Measurements from ENCODE around the gene ARFRP1.
A peak's percentile ranks its signal among the peaks of the same experiment; 100 is the strongest.

ARFRP1 gene

DNA sequence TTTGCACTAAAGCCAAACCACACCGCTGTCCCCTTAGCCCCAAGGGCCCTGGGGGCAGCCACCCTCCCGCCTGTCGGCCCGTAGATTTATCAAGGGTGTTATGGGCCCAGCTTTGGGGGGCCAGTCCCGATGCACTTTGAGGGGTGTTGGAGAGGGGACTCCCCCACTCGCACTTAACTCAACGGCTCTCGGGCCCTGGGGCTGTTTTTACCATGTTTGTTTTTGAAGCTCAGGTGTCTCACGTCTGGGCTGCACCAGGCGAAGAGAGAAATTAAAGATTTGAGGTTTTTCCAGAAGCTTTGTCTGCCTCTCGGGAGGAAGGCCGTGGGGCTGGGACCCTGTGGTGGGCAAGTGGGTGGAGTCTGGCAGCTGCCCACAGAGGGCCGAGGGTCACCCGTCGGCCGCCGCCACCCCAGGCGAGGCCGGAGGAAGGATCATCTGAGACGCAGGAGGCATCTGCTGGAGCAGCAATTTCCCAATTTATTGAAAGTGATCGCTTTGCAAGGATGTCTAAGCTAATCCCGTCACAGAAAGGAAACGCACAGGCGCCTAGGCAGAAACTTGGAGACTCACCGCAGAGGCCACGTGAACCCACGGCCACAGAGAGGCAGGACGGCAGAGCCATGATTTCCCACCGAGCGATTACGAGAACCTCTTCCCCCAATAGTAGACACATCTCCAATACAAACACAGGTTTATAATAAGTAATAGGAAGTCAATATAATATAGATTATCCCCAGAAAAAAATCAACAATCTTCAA, 35.6 kb upstream of the ARFRP1 start:
- DNase-seq (ENCODE audit: low read depth in 2 of 2): no peak

DNA sequence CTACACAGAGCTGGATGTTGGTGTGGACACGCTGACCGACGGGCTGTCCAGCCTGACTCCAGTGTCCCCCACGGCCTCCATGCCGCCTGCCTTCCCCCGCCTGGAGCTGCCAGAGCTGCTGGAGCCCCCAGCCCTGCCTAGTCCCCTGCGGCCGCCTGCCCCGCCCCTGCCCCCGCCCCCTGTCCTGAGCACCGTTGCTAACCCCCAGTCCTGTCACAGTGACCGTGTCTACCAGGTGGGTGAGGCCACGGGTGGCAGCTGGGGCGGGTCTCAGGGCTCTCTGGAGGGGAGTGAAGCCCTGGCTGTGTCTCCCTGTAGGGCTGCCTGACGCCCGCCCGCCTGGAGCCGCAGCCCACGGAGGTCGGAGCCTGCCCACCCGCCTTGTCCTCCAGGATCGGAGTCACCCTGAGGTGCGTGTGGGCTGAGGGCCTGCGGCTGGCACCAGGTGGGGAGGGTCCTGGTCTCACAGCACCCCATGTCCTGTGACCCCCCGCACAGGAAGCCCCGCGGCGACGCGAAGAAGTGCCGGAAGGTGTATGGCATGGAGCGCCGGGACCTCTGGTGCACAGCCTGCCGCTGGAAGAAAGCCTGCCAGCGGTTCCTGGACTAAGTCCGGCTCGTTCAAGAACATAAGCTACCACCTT, 34.7 kb upstream of the ARFRP1 start:
- no peak for DNase-seq (ENCODE audit: low read depth in 2 of 2)

DNA sequence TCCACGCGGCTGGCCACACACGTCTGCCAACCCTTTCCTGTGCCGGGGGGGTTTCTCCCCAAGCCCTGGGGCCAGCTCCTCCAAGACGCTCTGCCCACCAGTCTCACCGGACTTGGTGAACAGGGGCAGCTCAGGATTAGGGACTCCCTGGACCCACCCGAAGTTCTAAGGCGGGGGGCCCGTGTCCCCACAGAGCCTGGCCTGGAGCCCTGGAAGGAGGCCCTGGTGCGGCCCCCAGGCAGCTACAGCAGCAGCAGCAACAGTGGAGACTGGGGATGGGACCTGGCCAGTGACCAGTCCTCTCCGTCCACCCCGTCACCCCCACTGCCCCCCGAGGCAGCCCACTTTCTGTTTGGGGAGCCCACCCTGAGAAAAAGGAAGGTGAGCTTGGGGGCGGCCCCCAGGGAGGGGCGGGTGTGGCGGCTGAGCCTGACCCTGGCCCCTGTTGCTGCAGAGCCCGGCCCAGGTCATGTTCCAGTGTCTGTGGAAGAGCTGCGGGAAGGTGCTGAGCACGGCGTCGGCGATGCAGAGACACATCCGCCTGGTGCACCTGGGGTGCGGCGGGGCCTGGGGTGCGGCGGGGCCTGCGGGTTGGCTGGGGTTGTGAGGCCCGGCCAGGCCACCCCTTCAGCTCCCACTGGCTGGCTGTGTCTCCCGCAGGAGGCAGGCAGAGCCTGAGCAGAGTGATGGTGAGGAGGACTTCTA, 34.1 kb upstream of the ARFRP1 start:
- no peak for DNase-seq (ENCODE audit: low read depth in 2 of 2)

DNA sequence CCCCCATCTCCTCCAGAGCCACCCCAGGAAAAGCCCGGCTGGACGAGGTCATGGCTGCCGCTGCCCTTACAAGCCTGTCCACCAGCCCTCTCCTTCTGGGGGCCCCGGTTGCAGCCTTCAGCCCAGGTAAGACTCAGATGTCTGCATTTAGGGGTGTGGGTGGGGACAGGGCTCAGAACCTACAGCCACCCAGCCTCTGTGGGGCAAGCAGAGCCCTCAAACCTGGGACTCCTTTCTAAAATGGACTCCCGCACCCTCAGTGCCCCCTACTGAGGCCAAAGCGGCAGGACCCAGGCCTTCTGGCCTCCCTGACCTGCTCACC, 33.5 kb upstream of the ARFRP1 start:
- no peak for DNase-seq (ENCODE audit: low read depth in 2 of 2)

DNA sequence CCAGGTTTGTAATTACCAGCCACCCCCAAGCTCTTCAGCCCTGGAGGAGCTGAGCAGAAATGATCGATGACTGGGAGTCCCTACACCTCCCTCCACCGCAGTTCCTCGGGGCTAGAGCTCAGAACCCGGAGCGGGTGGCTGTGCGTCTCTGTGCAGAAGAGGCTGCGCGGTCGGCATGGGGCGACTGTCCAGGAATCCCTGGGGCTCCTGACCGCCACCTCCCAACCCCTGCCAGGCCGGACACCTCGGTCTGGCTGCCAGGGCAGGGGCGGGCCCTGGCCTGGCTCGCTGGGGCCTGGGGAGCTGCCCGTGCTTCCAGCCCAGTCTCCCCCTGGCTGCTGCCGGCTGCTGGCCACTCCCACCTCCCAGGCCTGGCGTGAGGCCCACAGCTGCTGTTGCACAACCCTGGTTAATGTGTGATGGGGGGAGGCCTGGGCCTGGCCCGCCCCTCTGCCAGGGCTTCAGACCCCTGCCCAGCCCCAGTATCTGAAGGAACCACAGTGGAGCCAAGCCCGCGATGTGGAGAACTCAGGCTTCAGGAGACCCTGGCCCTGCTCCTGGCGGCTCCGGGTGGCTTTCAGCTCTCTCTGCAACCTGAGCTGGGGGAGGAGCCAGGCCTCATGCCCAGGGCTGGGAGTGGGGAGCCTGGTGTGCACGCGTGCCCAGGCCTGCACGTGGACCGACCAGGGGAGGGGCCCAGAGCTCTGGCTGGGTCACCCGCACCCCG, 33.0 kb upstream of the ARFRP1 start:
- no peak for DNase-seq (ENCODE audit: low read depth in 2 of 2)

DNA sequence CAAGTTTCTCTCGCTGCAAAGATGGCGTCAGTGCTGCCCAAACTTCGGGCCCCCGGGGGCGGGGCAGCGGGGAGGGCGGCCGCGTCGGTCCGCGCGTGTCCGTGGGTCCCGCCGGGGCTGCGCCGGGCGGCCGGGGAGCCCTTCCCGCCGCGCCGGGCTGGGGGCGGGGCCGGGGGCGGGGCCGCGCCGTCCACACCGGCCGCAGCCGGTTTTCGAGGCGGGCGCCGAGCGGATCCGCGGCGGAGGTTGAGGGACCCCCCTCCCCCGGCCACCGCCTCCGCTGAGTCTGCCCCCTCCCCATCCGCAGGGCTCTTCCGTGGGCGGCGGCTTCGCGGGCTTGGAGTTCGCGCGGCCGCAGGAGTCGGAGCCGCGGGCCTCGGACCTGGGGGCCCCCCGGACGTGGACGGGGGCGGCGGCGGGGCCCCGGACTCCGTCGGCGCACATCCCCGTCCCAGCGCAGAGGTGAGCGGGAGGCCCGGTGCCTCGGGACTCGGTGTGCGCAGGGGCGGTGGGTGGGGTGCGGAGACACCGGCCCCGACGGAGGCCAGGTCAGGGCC, 32.4 kb upstream of the ARFRP1 start:
- DNase-seq (ENCODE audit: low read depth in 2 of 2): no peak

DNA sequence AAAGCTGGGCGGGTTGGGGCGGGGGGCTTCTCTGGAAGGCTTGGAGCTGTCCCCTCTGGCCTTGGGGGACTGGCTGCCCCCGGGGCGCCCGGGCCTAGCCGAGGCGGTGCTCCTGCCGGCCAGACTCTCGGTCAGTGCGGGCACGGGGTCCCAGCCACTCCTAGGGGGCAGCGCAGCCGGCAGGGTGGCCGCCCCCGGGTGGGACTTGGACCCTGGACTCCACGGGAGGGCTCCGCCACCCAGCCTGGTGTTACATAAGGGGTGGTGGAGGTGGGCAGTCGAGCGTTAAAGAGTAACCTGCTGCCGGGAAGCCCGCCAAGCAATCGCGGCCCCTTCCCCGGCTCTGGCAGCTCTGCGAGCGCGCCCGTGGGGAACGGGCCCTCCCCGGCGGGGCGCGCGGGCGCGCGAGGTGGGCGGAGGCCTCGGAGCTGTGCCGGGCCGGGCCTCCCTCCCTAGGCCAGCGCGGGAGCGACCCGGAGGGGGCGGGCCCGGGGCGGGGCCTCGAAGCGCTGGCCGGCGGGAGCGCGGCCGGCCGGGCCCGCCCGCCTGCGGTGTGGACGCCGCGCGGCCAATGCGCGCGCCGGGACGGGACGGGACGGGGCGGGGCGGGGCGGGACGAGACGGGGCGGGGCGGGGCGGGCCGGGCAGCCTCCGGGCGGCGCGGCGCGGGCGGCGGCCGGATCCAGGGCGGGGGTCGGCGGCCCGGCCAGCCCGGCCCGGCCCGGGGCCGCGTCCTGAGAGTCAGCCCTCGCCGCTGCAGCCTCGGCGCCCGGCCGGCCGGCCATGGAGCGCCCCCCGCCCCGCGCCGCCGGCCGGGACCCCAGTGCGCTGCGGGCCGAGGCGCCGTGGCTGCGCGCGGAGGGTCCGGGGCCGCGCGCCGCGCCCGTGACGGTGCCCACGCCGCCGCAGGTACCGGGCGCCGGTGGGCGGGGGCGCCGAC, 31.6 kb upstream of the ARFRP1 start, which contains the start of gene SLC2A4RG:
Gene SLC2A4RG (plus strand): TSS at position 647 of the 940 bp plus-strand sequence. CDS start 137 bp downstream, at position 784.
- peak in 1 of 2 donors; percentile 53 for DNase-seq (ENCODE audit: low read depth in 2 of 2)

DNA sequence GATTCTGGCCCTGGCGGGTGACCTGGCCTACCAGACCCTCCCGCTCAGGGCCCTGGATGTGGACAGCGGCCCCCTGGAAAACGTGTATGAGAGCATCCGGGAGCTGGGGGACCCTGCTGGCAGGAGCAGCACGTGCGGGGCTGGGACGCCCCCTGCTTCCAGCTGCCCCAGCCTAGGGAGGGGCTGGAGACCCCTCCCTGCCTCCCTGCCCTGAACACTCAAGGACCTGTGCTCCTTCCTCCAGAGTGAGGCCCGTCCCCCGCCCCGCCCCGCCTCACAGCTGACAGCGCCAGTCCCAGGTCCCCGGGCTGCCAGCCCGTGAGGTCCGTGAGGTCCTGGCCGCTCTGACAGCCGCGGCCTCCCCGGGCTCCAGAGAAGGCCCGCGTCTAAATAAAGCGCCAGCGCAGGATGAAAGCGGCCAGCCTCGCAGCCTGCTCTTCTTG, 30.9 kb upstream of the ARFRP1 start:
- no peak for DNase-seq (ENCODE audit: low read depth in 2 of 2)

DNA sequence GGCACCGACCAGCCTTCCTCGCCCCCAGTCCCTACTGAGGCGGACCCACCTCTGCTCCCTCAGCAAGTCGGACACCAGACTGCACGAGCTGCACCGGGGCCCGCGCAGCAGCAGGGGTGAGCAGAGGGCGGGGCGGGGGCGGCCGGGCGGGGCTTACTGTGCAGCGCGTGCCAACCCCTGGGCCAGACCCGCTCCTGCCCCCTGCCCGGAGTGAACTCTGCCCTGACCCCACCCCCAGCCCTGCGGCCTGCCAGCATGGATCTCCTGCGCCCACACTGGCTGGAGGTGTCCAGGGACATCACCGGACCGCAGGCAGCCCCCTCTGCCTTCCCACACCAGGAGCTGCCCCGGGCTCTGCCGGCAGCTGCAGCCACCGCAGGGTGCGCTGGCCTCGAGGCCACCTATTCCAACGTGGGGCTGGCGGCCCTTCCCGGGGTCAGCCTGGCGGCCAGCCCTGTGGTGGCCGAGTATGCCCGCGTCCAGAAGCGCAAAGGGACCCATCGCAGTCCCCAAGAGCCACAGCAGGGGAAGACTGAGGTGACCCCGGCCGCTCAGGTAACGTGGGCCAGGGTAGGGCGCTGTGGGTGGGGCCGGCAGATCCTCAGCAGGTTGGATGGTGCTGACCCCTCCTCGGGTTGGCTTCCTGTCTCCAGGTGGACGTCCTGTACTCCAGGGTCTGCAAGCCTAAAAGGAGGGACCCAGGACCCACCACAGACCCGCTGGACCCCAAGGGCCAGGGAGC, 30.3 kb upstream of the ARFRP1 start:
- DNase-seq (ENCODE audit: low read depth in 2 of 2): no peak

DNA sequence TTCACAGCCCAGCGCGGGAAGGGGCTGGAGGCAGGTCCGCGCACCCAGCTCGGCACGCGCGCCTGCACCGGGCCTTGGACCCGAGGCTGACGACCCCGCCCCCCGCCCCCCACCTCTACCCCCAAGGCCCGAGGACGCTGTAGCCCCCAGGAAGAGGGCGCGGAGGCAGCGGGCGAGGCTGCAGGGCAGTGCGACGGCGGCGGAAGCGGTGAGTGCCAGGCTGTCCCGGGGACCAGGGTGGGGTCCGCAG, 29.8 kb upstream of the ARFRP1 start:
- DNase-seq (ENCODE audit: low read depth in 2 of 2): no peak

DNA sequence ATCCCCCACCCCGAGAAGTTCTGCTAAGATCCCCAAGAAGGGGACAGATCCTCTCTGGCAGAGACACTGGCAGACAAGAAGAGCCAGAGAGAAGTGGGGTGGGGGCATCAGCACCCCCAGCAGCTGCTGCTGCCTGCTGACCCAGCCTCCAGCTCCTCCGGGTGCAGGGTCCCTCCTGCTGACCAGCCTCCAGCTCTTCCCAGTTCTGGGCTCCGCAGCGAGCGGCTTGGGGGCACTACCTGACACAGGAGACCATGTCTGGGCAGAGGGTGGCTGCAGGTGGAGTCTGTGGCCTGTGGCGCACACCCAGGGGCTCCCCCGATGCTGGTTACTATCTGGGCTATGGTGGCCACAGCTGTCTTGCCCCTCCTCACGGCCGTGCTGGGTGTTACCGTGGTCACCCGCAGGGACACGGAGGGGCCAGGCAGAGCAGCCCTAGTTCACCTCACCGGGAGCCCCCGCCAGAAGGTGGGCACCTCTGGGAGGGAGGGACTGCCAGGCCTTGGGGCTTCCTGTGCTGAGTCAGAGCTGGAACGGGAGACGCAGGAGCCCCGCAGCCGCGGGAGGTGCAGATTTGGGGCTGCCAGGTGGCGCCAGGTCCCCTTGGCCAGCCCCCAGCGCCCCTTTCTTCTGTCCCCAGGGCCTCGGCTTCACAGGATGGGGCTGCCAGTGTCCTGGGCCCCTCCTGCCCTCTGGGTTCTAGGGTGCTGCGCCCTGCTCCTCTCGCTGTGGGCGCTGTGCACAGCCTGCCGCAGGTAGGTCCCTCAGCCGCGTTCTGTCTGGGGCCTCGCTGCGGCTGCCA, 29.3 kb upstream of the ARFRP1 start:
- DNase-seq (ENCODE audit: low read depth in 2 of 2): peak; percentile 35 to 47

DNA sequence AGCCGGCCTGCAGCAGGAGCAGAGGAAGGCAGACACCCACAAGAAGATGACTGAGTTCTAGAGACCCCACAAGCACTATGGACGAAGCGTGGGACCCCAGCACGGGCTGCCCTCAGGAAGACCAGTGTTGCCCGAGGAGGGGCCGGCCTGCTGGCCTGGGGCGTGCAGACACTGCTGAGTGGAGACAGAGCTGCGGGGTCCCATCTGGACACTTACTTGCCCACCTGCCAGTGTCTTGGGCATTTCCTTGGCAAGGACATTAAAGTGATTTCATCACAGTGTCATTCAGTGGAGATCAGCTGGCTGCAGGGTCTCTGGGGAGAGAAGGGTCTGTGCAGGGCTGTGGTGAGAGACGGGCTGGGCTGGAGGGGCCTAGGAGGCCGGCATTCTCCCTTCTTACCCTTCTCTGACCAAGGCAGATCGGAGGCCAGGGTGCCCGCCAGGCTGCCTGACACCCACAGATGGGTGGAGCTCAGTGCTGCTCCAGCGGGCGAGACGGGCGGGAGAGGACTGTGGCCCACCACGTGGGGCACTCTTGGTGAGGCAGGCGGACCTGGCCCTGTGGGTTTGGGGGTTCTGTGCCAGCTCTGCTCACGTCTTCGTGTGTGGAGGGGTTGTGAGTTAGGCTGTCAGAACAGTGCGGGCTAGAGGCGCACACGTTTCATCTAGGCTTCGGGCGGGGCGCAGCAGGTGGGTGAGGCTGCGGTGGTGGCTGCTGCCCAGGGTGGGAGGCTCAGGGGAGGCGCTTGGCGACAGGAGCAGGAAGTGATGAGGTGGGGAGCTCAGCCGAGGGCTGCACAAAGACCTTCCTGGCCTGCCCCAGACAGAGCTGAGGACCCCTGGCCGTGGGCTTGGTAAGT, 28.3 kb upstream of the ARFRP1 start, which contains the start of gene LIME1:
Gene LIME1 (plus strand): TSS at position 806 of the 860 bp plus-strand sequence. CDS start 886 bp downstream, outside the sequence.
- DNase-seq (ENCODE audit: low read depth in 2 of 2): peak; percentile 39 to 63

DNA sequence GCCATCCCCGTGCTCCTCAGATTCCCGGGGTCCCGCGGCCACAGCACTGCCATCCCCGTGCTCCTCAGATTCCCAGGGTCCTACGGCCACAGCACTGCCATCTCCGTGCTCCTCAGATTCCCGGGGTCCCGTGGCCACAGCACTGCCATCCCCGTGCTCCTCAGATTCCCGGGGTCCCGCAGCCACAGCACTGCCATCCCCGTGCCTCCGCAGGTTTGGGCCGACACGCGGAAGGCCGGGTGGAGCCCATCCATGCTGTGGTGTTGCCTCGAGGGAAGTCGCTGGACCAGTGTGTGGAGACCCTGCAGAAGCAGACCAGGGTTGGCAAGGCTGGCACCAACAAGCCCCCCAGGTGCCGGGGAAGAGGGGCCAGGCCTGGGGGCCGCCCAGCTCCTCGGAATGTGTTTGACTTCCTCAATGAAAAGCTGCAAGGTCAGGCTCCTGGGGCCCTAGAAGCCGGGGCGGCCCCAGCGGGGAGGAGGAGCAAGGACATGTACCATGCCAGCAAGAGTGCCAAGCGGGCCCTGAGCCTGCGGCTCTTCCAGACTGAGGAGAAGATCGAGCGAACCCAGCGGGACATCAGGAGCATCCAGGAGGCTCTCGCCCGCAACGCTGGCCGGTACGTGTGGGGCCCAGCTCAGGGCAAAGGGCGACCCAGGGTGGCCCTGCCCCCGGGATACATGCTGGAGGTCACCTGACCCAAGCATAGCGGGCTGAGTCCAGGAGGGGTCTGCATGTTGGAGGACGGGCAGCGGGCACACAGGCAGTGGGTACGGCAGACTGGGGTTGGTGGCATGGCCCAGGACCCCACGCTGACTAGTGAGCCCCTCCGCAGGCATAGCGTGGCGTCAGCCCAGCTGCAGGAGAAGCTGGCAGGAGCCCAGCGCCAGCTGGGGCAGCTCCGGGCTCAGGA, 27.4 kb upstream of the ARFRP1 start:
- DNase-seq (ENCODE audit: low read depth in 2 of 2): no peak

DNA sequence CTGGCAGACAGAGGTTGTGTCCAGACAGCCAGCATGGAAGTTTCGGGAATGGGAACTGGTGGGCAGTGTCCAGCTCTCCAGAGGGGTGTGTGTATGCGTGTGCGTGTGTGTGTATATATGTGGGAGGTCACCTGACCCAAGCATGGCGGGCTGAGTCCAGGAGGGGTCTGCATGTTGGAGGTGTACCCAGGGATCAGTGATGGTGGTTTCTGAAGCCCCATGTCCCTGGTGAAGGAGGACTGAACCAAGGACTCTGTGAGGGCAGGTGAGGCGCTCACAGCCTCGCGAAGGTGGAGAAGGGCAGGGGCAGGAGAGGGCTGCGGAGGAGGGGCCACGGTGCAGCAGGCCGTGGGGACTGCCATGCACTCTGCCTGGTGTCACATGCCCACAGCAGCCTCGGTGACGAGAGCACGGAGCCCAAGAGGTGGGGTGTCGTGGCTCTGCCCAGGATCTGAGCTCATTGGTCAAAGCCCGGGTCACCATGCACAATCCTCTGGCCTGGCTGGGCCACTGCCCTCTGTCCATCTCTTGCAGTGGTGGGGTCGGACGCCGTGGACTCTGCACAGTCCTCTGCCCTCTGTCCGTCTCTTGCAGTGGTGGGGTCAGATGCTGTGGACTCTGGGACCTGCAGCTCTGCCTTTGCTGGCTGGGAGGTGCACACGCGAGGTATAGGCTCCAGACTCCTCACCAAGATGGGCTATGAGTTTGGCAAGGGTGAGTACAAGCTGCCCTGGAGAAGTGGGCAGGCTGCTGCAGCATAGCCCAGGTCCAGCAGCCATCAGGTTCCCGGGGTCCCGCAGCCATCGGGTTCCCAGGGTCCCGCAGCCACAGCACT, 26.6 kb upstream of the ARFRP1 start:
- DNase-seq (ENCODE audit: low read depth in 2 of 2): no peak

DNA sequence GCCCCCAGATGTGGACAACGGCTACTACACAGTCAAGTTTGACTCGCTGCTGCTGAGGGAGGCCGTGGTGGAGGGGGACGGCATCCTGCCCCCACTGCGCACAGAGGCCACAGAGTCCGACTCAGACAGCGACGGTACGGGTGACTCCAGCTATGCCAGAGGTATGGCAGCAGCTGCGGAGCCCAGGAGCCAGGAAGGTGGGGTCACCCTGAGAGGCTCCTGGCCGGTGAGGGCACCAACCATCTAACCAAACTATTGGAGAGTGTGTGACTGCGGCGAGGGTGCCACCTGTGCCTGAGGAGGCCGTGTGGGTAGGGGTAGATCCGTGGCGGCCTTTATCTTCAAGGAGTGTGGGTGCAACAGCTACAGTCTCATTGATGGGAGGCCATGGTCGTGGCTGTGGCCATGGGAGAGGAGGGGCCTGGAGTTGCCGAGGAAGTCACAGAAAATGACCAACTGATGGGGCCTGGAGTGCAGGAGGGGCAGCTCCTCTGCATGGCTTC, 25.9 kb upstream of the ARFRP1 start:
- no peak for DNase-seq (ENCODE audit: low read depth in 2 of 2)

DNA sequence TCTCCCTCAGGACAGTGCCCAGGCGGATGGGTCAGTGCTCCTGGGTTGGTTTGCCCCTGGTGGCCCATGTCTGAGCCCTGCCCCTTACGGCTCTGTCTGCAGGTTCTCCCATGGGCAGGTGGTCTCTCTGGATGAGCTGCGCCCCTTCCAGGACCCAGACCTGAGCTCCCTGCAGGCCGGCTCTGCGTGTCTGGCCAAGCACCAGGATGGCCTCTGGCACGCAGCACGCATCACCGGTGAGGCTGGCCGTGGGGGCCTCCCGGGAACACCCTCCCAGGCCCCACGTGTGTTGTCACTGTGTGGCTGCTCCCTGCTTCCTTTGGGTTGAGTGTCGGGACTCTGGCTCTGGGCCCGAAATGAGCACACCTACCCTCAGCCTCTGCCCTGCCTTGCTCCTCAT, 25.3 kb upstream of the ARFRP1 start:
- no peak for DNase-seq (ENCODE audit: low read depth in 2 of 2)
